NB4 (cell line): ENCODE data around the gene TSEN54.

Source experiments
- DNase-seq: peaks from one replicate; pipeline ENCODE4 v3.0.0; 2010; ENCODE audit warnings: low read depth
- H3K4me3 ChIP-seq: one replicate; pipeline ENCODE4 v1.5.1; 2011; ENCODE audit warnings: mild to moderate bottlenecking, low read depth, low read length, moderate library complexity
- CTCF ChIP-seq: IDR thresholded peaks from one replicate; pipeline ENCODE4 v1.5.1; 2012; ENCODE audit warnings: low read depth, low read length
- MAX ChIP-seq: IDR thresholded peaks from 2 replicates; pipeline ENCODE4 v1.6.1; 2011; ENCODE audit warnings: low read depth, low read length
- MYC ChIP-seq: IDR thresholded peaks from 2 replicates; pipeline ENCODE4 v1.6.1; 2011; ENCODE audit warnings: low read depth, low read length
- POLR2A ChIP-seq: IDR thresholded peaks from 2 replicates; pipeline ENCODE4 v1.6.1; 2011; ENCODE audit warnings: mild to moderate bottlenecking; ENCODE audit not compliant: insufficient read length; ENCODE audit errors: extremely low read depth

TSEN54 gene

GRCh38 chr17:75570034-75570676, 53.8 kb downstream of the TSEN54 start:
- no peak overlapping the region for H3K4me3 ChIP-seq
- no peak for TF ChIP-seq POLR2A
- TF ChIP-seq MYC: no peak
- no peak for TF ChIP-seq MAX
- TF ChIP-seq CTCF: no peak
- DNase-seq: no peak

- TF ChIP-seq POLR2A (no peak), MYC (no peak), CTCF (no peak), MAX (no peak)
- H3K4me3 ChIP-seq: no peak overlapping the region
- no peak for DNase-seq
Observed at GRCh38 chr17:75570772-75571171, 54.4 kb downstream of the TSEN54 start.

GRCh38 chr17:75571197-75571884, 55.0 kb downstream of the TSEN54 start:
- DNase-seq: peak; percentile 97
- TF ChIP-seq MYC (peak; percentile 92), MAX (peak; percentile 92), CTCF (no peak)
- peak overlapping the region; percentile 63 for H3K4me3 ChIP-seq

GRCh38 chr17:75571885-75572215, 55.5 kb downstream of the TSEN54 start:
- DNase-seq: no peak
- TF ChIP-seq POLR2A: no peak
- TF ChIP-seq MYC: no peak
- TF ChIP-seq CTCF: no peak
- no peak for TF ChIP-seq MAX
- H3K4me3 ChIP-seq: peak overlapping the region; percentile 63

GRCh38 chr17:75572713-75573539, 56.6 kb downstream of the TSEN54 start:
- no peak overlapping the region for H3K4me3 ChIP-seq
- DNase-seq: no peak
- no peak for TF ChIP-seq CTCF
- no peak for TF ChIP-seq MYC
- no peak for TF ChIP-seq POLR2A
- no peak for TF ChIP-seq MAX
